Tibial nerve (tissue), 4 donors: ENCODE measurements around the gene S100A7A.
"Not testable (repeated sequence)": the region's sequence is repeated elsewhere in the genome, so short reads cannot be mapped to it uniquely, and the experiment has no call there.

Experiments used
- CTCF ChIP-seq, 5 experiments: fragments of 200-600 bp in 3 of 5; fragments of 450-650 bp in 2 of 5; sonication (generic) in 3 of 5; IDR thresholded peaks; one replicate each; pipeline ENCODE4 v1.5.1; 2016 to 2019; ENCODE audit warnings: antibody characterized with exemption in 5 of 5, mild to moderate bottlenecking in 3 of 5, moderate library complexity in 2 of 5
- EP300 ChIP-seq, 2 donors: sonication (generic); formaldehyde crosslinking; IDR thresholded peaks; one replicate each; pipeline ENCODE4 v1.6.1; 2017; ENCODE audit warnings: antibody characterized with exemption in 2 of 2, mild to moderate bottlenecking in 1 of 2
- POLR2A ChIP-seq, 2 donors: fragments of 450-650 bp; IDR thresholded peaks; one replicate each; pipeline ENCODE4 v1.6.1; 2017; ENCODE audit warnings: antibody characterized with exemption in 2 of 2, mild to moderate bottlenecking in 2 of 2, moderate library complexity in 2 of 2

GRCh38 chr1:153462741-153463140 is 46.4 kb downstream of the S100A7A start:
- not testable (repeated sequence) for TF ChIP-seq CTCF, POLR2A, EP300 (IDR thresholded peaks at IDR 0.05)
